Measurements from ENCODE around the gene CCDC200.

GRCh38 chr17:43219746-43220380 is 8.6 kb downstream of the CCDC200 start:
- TF ChIP-seq CTCF (IDR thresholded peaks at IDR 0.05; ENCODE audit: low read depth, low read length, poor library complexity, severe bottlenecking) (no peak), EZH2phosphoT487 (IDR thresholded peaks at IDR 0.05; ENCODE audit: borderline replicate concordance, low read length) (no peak)

Measured in DOHH2 (cell line).